ENCODE measurements around the gene HDAC2.

The HDAC2 gene

DNA sequence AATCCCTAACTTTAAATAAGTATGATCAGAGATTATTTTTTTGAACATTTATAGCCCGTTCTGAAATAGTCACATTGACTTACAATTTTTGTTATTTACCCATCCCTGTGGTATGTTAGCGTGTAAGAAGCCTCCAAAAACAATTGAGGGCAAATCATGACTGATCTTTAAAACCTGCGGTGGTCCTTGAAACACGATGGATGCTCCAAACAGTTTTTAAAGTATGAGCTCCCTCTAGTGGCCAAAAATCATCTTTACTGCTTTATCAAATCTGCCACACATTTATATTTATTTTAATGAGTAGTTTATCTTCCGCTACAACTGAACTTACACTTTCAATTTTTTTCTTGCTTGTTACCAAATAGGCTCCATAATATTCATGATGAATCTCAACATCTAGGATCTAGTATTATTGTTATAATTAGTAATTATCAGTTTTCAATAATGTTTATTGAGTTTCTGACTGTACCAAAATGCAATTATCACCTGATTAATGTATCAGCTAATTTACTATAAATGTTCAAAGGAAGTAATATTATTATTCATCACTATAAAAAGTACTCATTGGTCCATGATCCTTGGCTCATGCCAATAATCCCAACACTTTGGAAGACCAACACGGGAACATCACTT, 61.6 kb downstream of the HDAC2 start:
- peak in 1 of 3 experiments; percentile 4 for DNase-seq (ENCODE audit: low read depth in 3 of 3)

DNA sequence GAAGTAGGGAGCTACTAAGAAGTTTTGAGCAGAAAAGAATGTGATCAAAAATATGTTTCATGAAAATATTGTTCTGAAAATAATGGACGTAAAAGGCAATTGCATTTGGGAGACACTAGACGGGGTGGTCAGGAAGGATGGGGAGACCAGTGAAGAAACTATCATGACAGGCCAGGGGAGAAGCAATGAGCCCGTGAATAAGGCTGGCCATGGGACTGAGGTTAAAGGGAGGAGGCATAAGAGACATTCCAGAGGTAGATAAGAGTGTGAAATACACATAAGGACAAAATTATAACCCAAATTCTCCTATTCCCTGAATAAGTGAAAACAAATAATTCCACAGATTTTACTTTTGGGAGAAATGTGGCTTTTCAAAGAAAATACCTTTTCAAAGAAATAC, 62.1 kb downstream of the HDAC2 start:
- DNase-seq (ENCODE audit: low read depth in 3 of 3): no peak

DNA sequence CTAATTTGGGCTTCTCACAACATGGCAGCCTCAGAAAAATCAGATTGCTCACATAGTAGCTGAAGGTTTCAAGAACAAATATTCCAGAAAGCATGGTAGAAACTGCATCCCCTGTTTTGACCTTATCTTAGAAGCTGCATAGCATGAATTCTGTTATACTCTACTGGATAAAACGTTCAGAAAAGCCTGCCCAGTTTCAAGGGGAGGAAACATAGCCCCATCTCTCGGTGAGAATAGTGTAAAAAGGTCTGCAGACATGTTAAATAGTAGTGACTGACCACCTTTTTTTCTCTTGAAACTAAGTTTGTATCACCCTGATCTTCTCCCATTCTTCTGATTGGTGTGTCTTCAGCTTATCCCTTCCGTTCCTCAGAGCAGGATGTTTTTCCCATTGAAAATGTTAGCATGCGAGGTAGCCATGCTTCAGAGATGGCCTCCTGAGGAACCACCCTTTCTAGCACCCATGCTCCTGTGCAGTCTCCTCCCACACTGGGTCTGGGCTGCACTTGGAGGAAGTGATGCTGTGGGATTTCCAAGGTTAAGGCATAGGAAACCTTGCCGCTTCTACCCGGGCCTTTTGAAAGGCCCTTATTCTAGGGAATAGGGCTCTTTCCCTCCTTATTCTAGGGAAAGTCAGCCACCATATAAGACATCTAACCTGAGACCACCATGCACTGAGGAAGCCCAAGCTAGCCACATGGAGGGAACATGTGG, 63.7 kb downstream of the HDAC2 start:
- DNase-seq (ENCODE audit: low read depth in 3 of 3): no peak

DNA sequence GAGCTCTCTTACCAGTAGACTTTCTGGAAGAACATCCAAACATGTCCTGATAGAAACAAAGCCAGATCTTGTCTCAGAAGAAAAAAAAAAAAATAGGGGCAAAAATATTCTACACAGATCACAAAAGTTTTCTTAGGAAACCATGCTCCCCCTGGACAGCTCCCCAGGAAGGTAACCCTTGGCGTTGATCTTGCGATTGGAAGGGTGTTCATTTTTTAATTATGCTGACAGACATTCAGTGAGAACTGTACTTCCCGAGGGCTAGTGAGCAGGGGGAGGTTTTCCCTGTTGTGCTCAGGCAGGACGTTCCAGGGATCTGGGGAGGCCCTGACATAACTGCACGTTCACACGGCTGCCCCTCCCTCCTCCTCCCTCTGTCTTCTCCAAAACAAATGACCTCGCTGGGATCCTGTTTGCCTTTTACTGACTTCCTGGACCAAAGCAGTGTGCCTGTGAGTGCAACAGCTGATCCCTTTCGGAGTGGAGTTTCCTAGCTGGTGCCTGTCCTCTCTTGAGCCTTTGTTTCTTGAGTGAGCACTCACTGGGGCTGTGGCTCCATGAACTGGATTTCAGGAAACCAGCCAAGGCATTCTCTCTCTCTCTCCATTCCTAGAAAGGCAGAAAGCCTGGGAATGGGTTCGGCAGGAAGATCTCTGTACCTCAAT, 67.2 kb downstream of the HDAC2 start:
- DNase-seq (ENCODE audit: low read depth in 3 of 3): no peak

DNA sequence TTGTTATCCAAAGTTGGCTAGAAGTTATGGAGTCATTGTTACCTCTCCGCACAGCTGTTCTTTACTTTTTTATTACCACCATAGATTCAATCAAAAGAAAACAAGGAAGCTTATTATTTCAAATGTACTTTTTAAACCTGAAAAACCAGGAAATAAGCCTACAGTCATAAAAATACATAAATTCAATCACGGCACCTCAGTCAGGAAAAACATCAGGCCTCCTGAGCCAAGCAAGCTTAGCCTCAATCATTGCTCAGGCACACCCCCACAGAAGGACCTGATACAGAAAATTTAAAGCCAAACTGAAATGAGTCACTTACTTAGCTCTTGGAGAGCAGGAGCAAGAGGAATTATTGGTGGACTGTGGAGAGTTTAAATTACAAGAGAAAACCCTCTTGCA, 69.5 kb downstream of the HDAC2 start:
- no peak for DNase-seq (ENCODE audit: low read depth in 3 of 3)

DNA sequence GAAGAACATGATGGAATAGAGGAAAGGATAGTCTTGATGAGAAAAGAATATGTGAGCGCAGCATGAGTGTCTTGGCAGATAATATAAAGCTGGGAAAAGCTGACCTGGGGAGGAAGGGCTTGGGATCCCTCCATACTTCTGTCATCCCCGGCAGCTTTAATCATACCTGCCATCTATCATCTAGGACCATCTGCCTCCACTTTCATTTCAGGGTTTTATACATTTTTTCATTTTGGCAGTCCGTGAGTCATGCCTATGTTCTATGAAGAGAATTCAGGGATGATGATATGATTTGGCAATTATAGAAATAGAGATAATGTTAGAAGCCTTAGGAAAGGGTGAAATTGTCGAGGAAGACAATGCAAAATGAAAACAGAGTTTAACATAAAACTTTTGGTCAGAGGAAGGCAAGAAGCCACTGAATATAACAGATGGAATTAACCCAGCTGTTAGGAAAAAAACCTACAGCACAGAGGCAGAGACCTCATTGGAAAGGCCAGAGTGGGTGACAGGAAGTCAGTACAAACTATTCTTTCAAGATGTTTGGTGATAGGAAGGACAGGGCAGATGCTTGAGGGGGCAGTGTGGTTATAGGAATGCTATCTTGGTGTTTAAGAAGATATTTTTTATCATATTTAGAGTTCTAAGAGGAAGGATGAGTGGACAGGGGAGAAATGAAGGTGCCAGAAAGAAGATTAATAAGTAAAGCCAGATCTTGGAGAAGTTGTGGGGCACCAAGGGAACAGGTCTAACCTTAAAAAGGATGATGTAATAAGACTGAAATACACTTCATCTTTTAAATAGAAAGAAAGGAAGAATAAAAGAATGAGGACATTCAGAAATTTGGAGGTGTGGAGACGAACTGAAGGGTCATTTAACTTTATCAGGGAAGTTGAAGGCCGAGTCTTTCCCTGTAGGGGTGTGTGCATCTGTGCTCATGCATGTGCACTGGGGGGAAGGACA, 76.0 kb downstream of the HDAC2 start:
- no peak for DNase-seq (ENCODE audit: low read depth in 3 of 3)

DNA sequence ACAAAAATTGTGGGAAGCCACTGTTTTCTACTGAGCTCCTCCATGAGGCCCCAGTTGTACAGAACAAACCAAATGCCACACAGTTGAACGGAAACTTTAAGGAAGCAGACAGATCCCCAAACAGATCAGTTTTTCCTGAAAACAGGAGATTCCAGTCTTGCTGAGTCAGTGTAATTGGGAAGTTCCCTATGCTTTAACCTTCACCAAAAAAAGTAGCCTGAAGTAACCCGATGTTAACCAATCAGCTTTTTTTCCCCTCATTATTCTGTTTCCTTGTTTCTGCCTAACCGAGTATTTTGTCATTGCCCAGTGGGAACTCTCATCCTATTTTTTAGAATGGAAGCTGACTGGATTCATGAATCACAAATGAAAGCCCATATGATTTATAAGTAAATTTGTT, 77.1 kb downstream of the HDAC2 start:
- DNase-seq (ENCODE audit: low read depth in 3 of 3): no peak

DNA sequence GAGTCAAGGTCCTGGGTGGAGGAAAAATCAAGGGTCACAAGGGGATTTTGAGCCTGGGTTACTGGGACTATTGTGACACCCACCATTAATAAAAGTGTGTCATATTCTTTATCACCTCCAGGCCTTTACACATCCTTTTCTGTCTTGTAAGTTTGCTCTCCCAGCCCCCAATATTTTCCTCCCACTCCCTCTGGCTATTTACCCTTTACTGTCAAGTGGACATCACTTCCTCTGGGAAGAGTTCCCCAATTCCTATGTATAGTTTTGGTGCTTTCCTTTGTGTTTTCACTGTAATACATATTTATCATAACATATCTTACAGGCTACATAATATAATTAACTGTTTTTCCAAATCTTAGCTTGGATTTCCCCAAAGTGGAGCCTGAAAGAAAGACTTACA, 77.5 kb downstream of the HDAC2 start:
- DNase-seq (ENCODE audit: low read depth in 3 of 3): no peak

DNA sequence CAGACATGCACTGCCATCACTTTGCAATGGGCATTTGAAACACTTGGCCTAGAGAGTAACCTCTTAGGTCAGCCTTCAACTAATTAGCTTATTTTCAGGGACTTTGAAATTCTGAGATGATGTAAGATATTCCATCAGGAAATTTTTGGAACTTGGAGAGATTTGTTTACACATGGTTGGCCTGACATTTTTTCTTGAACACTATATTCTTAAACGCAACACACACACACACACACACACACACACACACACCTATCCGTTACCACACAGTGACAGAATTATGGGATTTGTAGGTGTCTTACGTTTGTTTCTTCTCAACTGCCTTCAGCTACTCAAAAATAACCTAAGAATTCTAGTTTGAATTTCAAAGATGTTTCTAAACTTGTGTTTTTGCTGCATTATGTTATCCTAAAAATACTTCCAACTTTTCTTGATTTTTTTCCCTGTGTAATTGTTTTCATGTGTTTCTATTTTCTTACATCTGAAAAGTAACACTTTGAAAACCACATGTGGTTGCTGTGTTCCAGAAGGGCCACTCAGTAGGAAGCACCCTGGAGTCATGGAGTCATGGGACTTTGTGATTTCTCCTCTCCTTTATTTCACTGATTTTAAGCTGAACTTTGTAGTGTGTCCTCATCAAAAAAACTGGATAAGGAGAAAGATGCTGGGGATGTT, 81.9 kb downstream of the HDAC2 start:
- DNase-seq (ENCODE audit: low read depth in 3 of 3): no peak

DNA sequence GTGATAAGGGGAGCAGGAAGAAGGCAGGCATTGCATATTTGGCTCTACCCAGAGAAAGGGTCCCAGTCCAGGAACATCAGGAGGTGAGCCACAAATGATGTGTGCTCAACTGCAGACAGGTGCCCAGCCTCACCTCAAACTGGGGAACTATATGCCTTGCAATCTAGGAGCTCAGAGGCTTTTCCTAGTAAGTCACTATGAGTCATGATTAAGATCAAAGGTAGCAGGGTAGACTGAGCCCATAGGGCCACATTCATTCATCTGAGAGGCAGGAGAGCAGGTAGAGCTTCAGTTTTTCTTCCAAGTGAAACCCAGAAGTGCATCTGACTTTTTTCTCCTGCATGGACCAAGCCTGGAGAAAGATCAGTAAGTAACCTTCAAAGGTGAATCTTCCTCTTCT, 82.5 kb downstream of the HDAC2 start:
- DNase-seq (ENCODE audit: low read depth in 3 of 3): no peak

DNA sequence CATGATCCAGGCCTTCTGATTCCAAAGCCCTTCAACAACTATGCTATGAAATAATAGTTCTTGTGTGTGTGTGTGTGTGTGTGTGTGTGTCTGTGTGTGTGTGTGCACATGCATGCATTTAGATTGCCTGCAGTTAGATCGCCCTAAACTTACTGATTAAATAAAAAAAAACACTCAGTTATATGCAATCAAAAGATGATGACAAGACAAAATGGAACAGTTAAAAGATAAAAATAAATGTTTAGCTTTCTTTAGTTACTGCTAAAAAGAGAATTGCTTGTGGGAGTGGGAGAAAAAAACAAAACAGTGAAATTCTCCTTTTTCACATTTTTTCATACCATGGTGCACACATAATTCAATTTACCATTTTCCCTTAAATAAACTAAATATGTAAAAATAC, 84.4 kb downstream of the HDAC2 start:
- no peak for DNase-seq (ENCODE audit: low read depth in 3 of 3)

DNA sequence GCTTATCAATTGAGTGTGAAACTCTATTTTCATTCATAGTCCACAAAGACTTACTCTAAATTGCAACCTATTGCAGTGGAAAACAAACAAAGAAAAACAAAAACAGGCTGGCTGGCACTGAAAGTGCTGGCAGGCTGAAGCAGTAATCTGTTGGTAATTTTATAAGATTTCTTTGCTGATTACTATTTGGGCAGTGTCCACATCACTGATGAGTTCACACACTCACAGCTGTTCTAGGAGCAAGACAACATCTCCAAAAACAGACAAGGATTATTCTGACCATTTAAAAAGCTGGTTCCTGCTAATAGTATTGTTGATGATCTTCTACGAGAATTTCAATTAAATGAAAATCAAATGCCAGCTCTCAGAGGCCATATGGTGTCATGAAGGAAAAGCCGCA, 86.9 kb downstream of the HDAC2 start:
- no peak for DNase-seq (ENCODE audit: low read depth in 3 of 3)
